ENCODE results near the gene ITSN2. TPM values are rescaled to one million over a fixed set of nuclear protein-coding genes. Genes with fewer than 3 reads are reported as not detected.

Gene ITSN2
- total and polyA plus RNA-seq, 2 of the 8 experiments (the other 6 are each of a cell fraction or from before 2014, with no cell fraction given): 9.3 to 17.0 TPM

DNA sequence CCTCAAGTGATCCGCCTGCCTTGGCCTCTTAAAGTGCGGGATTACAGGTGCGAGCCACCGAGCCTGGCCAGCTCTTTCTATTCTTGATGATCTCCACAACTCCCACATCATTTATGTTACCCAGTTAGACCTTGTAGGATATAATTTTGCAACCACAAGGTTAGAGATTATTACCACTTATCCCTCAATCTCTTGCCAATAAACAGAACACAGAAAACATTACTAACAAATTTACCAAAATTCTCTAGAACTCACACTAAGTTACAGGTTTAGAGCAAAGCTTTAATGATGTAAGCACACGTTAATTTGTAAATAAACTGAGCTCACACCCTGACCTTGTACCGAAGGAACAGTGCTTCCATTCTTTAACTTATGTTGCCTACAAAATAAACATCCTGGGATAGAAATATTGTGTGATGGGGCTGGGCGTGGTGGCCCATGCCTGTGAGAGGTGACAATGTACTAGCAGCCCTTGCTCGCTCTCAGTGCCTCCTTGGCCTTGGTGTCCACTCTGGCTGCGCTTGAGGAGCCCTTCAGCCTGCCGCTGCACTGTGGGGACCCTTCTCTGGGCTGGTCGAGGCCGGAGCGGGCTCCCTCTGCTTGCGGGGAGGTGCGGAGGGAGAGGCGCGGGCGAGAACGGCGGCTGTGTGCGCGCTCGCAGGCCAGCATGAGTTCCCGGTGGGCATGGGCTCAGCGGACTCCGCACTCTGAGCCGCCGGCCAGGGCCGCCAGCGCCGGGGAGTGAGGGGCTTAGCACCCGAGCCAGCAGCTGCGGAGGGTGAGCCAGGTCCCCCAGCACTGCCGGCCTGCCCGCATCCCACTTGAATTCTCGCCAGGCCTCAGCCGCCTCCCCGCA lies 42.1 kb upstream of the ITSN2 start:
- Histone ChIP-seq H3K4me3 (ENCODE audit: extremely low read depth in 1 of 4, insufficient read depth in 2 of 4, low read depth in 3 of 4, low read length in 4 of 4) (no peak overlapping the region), H2BK5ac (ENCODE audit: low read depth, low read length) (no peak overlapping the region), H3K4me1 (replicated peaks in 1 of 4; ENCODE audit: control insufficient read depth in 3 of 4, insufficient read depth in 4 of 4, low read length in 3 of 4) (no peaks in the 10 kb centered on the region), H2BK15ac (ENCODE audit: low read length) (no peak overlapping the region), H2AFZ (ENCODE audit: low read length) (no peak overlapping the region), H2BK120ac (replicated peaks; ENCODE audit: low read depth, low read length) (no peak overlapping the region), H3K4me2 (ENCODE audit: insufficient read depth in 1 of 2, low read depth in 2 of 2, low read length in 2 of 2) (no peak overlapping the region), H4K91ac (replicated peaks; ENCODE audit: insufficient read length, low read length) (no peak overlapping the region), H3K23me2 (ENCODE audit: low read depth, low read length) (no peaks in the 10 kb centered on the region), H3K56ac (replicated peaks; ENCODE audit: insufficient read length, low read depth, low read length) (no peak overlapping the region), H3K18ac (ENCODE audit: extremely low read depth, low read length) (no peak overlapping the region), H3K9me3 (ENCODE audit: insufficient read depth in 2 of 2, low read depth in 1 of 2, low read length in 1 of 2) (peaks cover 0 to 3% of the 10 kb centered on the region in 2 experiments; a peak in 1 of 4 replicates), H3K27ac (ENCODE audit: low read depth, low read length) (no peak overlapping the region), H4K8ac (ENCODE audit: extremely low read depth, insufficient read depth, low read length) (no peak overlapping the region), H3K14ac (ENCODE audit: insufficient read length) (no peak overlapping the region), H4K20me1 (replicated peaks in 1 of 2; ENCODE audit: control insufficient read depth in 1 of 2, insufficient read depth in 2 of 2, low read length in 2 of 2) (no peaks in the 10 kb centered on the region), H3K27me3 (replicated peaks in 1 of 4; ENCODE audit: control insufficient read depth in 3 of 4, extremely low read depth in 1 of 4, insufficient read depth in 3 of 4, low read length in 3 of 4) (no peaks in the 10 kb centered on the region), H3K79me2 (ENCODE audit: control insufficient read depth in 1 of 2, insufficient read depth in 2 of 2, low read length in 2 of 2) (no peaks in the 10 kb centered on the region), H2AK5ac (ENCODE audit: low read depth, low read length) (no peak overlapping the region), H3K23ac (ENCODE audit: insufficient read length) (no peak overlapping the region), H4K5ac (ENCODE audit: insufficient read length, low read depth, low read length) (no peak overlapping the region), H3K79me1 (ENCODE audit: low read depth, low read length) (no peaks in the 10 kb centered on the region), H3K9ac (replicated peaks in 1 of 4; ENCODE audit: extremely low read depth in 1 of 4, low read depth in 3 of 4, low read length in 3 of 4) (no peak overlapping the region), H2BK12ac (ENCODE audit: low read depth, low read length) (no peak overlapping the region), H3K36me3 (ENCODE audit: control insufficient read depth in 2 of 4, insufficient read depth in 4 of 4, low read length in 3 of 4) (no peaks in the 10 kb centered on the region), H3K4ac (replicated peaks; ENCODE audit: insufficient read length, low read depth, low read length) (no peak overlapping the region), H2BK20ac (ENCODE audit: low read length) (no peak overlapping the region)
- POLR2A ChIA-PET (ENCODE audit: partially characterized antibody): no interaction called here
- WGBS, 2 experiments (ENCODE audit: extremely low coverage in 1 of 2, insufficient coverage in 1 of 2, insufficient read length in 1 of 2, insufficient replicate concordance in 2 of 2, low coverage in 1 of 2, low lambda C conversion rate in 2 of 2, missing lambda C conversion rate in 1 of 2): 95% methylated on average over 24 of the region's 38 CpGs; no CpG with 5 or more reads in 1 of the 2 experiments
- DNase-seq (ENCODE audit: low read depth in 1 of 2, low spot score in 2 of 2) (no peak), FAIRE-seq (no peak)
- CTCF ChIA-PET (ENCODE audit: partially characterized antibody): interaction anchor here (0.7 to 2.1 kb wide), 2 partner anchors 9 to 177 kb away, joined by 3 to 6 read pairs; no protein-coding TSS in a partner anchor
- TF ChIP-seq SIRT6 (IDR thresholded peaks at IDR 0.05; ENCODE audit: low read length): no peak
- TF ChIP-seq MAFK (IDR thresholded peaks at IDR 0.05; ENCODE audit: low read depth, low read length): no peak
- no peak for TF ChIP-seq CBX5 (IDR thresholded peaks at IDR 0.05; ENCODE audit: low read depth, low read length)
- no peak for TF ChIP-seq JUN (IDR thresholded peaks at IDR 0.05; ENCODE audit: low read depth, low read length)
- no peak for TF ChIP-seq NANOG (IDR thresholded peaks at IDR 0.05; ENCODE audit: insufficient read depth, low read depth, low read length, poor library complexity, severe bottlenecking)
- TF ChIP-seq TBP (IDR thresholded peaks at IDR 0.05; ENCODE audit: low read depth, low read length): no peak
- no peak for TF ChIP-seq RXRA (IDR thresholded peaks at IDR 0.05; ENCODE audit: insufficient read depth, low read depth, low read length)
- TF ChIP-seq, protein P1, sequence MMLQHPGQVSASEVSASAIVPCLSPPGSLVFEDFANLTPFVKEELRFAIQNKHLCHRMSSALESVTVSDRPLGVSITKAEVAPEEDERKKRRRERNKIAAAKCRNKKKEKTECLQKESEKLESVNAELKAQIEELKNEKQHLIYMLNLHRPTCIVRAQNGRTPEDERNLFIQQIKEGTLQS (IDR thresholded peaks at IDR 0.05; ENCODE audit: insufficient read depth, low read depth, low read length): no peak
- TF ChIP-seq, protein P2, sequence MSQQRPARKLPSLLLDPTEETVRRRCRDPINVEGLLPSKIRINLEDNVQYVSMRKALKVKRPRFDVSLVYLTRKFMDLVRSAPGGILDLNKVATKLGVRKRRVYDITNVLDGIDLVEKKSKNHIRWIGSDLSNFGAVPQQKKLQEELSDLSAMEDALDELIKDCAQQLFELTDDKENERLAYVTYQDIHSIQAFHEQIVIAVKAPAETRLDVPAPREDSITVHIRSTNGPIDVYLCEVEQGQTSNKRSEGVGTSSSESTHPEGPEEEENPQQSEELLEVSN (IDR thresholded peaks at IDR 0.05): no peak
- TF ChIP-seq SAP30 (IDR thresholded peaks at IDR 0.05; ENCODE audit: insufficient read depth, insufficient replicate concordance, low read length): no peak
- TF ChIP-seq FOSL1 (IDR thresholded peaks at IDR 0.05; ENCODE audit: insufficient read depth, low read depth, low read length): no peak

Data from H1 (cell line).